GM12891 (cell line): ENCODE results near the gene VWA8.
"Not testable (repeated sequence)": the region's sequence is repeated elsewhere in the genome, so short reads cannot be mapped to it uniquely, and the experiment has no call there.

Experiments
- POLR2A ChIP-seq: IDR thresholded peaks from 2 replicates; pipeline ENCODE4 v1.6.1; 2011; ENCODE audit warnings: low read depth, low read length, control low read depth
- POLR2AphosphoS5 ChIP-seq: IDR thresholded peaks from 2 replicates; pipeline ENCODE4 v1.6.1; 2011; ENCODE audit warnings: low read depth, low read length, control low read depth
- TAF1 ChIP-seq: IDR thresholded peaks from 2 replicates; pipeline ENCODE4 v1.6.1; 2011; ENCODE audit warnings: low read depth, low read length, control low read depth

GRCh38 chr13:41540240-41540639, 420.7 kb downstream of the VWA8 start:
- TF ChIP-seq POLR2A, TAF1, POLR2AphosphoS5: not testable (repeated sequence)
